Effector memory CD4-positive, alpha-beta T cell (primary cell): Measurements from ENCODE around the gene RBM7.
A peak's percentile ranks its signal among the peaks of the same experiment; 100 is the strongest.

Source experiments
- DNase-seq, 3 donors: peaks; one replicate each; pipeline ENCODE4 v3.0.0-alpha.2; 2020
- H3K27ac ChIP-seq: 2 replicates; pipeline ENCODE4 v1.7.0; 2013; ENCODE audit warnings: mild to moderate bottlenecking, low read length, moderate library complexity; ENCODE audit not compliant: insufficient read depth, poor library complexity, severe bottlenecking
- H3K27me3 ChIP-seq: replicated peaks from 2 replicates; pipeline ENCODE4 v1.7.0; 2013; ENCODE audit warnings: mild to moderate bottlenecking, low read length; ENCODE audit not compliant: insufficient read depth, control insufficient read depth, poor library complexity, severe bottlenecking
- H3K36me3 ChIP-seq: 2 replicates; pipeline ENCODE4 v1.7.0; 2013; ENCODE audit warnings: mild to moderate bottlenecking, low read length, moderate library complexity; ENCODE audit not compliant: control insufficient read depth, insufficient read depth
- H3K4me1 ChIP-seq: 2 replicates; pipeline ENCODE4 v1.7.0; 2013; ENCODE audit warnings: low read length, mild to moderate bottlenecking; ENCODE audit not compliant: control insufficient read depth, insufficient read depth, poor library complexity, severe bottlenecking
- H3K4me3 ChIP-seq: 2 replicates; pipeline ENCODE4 v1.7.0; 2013; ENCODE audit warnings: low read length, low read depth, mild to moderate bottlenecking; ENCODE audit not compliant: insufficient read depth, poor library complexity, severe bottlenecking
- H3K9me3 ChIP-seq: 2 replicates; pipeline ENCODE4 v1.7.0; 2013; ENCODE audit warnings: mild to moderate bottlenecking, low read length, moderate library complexity; ENCODE audit not compliant: control insufficient read depth
- total RNA-seq, 3 donors: gene quantifications; one replicate each; lab custom pipeline; 2026; lab: John Stamatoyannopoulos, UW

The RBM7 gene, protein sequence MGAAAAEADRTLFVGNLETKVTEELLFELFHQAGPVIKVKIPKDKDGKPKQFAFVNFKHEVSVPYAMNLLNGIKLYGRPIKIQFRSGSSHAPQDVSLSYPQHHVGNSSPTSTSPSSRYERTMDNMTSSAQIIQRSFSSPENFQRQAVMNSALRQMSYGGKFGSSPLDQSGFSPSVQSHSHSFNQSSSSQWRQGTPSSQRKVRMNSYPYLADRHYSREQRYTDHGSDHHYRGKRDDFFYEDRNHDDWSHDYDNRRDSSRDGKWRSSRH
- 37.6 to 53.1 (median 37.9) reads per million in 3 donors for total RNA-seq

DNA sequence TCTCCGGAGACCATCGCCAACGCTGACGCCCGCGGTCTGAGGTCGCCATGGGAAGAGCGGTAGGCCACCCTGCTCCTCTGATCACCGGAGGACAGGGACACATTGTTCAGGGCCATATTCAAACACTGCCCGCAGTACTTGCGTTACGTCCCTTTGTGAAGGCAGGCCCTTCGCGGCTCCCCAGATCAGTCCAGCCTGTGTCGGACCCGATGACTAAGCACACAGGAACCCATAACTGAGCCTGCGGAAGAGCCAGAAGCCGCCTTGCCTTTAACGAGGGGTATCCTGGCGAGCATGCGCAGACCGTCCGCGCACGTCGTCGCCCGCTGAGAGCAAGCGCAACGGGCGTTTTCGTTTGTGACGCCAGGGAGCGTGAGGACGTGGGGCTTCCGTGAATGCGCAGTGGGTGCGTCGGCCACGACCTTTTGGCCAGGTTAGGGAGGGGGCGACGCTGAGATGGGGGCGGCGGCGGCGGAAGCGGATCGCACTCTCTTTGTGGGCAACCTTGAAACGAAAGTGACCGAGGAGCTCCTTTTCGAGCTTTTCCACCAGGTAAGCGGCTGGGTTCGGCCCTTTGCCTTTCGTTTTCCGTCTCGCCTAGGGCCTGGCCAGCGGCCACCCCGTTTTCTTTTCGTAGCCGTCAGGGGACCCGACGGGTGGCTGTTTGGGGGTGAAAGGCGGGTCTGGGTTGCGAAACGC, at the start of gene RBM7, which contains the start of gene C11orf71:
Gene RBM7 (plus strand): TSS at position 451 of the 699 bp plus-strand sequence. CDS start 6 bp downstream, at position 457.
Gene C11orf71 (minus strand): TSS at position 296 of the 699 bp plus-strand sequence. CDS start 180 bp downstream, at position 116.
- DNase-seq: peak; percentile 96 to 98 (median 97)
- Histone ChIP-seq H3K4me1 (peaks cover 13% of the 10 kb centered on the region), H3K9me3 (no peaks in the 10 kb centered on the region), H3K27me3 (no peaks in the 10 kb centered on the region), H3K4me3 (peak within 1 kb of the TSS; percentile 80), H3K36me3 (peaks cover 15% of the 10 kb centered on the region), H3K27ac (peak within 1 kb of the TSS; percentile 97)

DNA sequence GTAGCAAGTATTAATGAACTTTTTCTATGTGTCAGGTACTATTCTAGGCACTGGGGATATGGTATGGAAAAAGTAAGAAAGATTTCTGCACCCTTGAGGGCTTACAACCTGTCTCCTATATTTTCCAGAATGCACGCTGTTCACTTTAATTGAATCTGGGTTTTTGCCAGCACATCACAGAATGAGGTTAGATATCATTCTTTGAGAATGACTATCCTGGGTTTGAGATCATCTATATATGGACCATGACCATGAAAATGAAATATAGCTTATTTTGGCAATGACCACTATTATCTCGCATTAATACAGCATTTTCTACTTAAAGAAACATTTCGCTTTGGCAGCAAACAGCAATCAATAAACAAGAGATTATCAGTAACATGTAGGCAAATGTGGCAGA, 47.0 kb upstream of the RBM7 start:
- H3K9me3 ChIP-seq: no peaks in the 10 kb centered on the region
- H3K36me3 ChIP-seq: no peaks in the 10 kb centered on the region
- no peak overlapping the region for H3K4me3 ChIP-seq
- no peaks in the 10 kb centered on the region for H3K27me3 ChIP-seq
- no peak overlapping the region for H3K27ac ChIP-seq
- DNase-seq: no peak
- no peaks in the 10 kb centered on the region for H3K4me1 ChIP-seq

DNA sequence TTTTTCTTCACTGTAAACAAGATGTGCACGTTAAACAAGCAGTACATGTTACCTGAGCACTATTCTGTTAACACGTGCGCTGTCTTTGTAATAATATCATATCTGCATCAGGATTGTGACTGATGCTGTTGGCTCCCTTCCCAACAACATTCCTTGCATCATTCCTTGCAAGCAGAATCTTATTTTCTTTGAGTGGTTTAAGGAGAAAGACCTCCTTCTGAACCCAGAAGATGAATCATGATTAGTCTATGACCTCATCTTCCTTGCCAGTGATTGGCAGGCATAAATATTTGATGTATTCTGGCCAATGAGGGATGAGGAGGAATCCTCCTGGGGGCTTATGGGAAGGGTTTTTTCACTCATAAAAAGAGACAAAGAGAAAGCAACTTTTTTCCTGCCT, 46.4 kb upstream of the RBM7 start:
- H3K4me3 ChIP-seq: no peak overlapping the region

DNA sequence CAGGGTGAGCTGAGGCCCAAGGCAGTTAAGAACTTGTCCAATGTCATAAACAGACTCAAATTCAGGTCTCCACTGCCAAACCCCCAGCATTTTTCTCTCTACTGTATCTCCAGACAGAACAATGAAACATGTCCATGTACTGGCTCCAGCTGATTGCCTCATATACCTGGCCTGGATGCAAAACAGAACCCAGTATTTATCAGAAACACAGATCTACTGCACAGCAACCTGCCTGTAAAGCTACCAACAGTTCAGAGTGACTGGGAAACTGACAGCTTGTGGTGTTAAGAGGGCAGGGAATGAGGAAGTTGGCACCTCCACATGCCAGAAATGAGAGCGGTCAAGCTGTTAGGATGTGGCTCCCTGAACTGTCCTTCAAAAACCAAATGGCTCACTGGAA, 41.8 kb upstream of the RBM7 start:
- DNase-seq: no peak
- Histone ChIP-seq H3K9me3 (no peaks in the 10 kb centered on the region), H3K4me3 (no peak overlapping the region), H3K4me1 (no peaks in the 10 kb centered on the region), H3K27me3 (no peaks in the 10 kb centered on the region), H3K27ac (no peak overlapping the region), H3K36me3 (no peaks in the 10 kb centered on the region)

More for the DNA sequence above, 46.4 kb upstream of the RBM7 start:
- Histone ChIP-seq H3K4me1 (no peaks in the 10 kb centered on the region), H3K36me3 (no peaks in the 10 kb centered on the region), H3K27me3 (no peaks in the 10 kb centered on the region), H3K27ac (no peak overlapping the region), H3K9me3 (no peaks in the 10 kb centered on the region)
- no peak for DNase-seq

DNA sequence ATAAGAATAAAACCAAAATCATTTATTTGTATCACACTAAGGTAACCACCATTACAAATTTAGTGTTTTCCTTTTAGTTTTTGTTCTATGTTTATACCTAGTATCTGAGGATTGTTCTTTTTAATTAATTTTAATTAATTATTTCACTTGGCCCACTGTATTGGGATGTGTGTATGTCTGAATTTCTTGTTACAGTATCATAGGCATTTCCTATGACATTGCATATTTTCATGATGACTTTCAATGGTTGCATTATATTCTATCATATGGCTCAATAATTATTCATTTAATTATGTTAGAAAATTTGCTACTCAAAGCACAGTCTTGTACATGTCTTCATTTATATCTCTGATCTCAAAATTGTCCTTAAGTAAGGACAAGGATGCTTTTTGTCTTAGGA, 41.1 kb upstream of the RBM7 start:
- DNase-seq: no peak

DNA sequence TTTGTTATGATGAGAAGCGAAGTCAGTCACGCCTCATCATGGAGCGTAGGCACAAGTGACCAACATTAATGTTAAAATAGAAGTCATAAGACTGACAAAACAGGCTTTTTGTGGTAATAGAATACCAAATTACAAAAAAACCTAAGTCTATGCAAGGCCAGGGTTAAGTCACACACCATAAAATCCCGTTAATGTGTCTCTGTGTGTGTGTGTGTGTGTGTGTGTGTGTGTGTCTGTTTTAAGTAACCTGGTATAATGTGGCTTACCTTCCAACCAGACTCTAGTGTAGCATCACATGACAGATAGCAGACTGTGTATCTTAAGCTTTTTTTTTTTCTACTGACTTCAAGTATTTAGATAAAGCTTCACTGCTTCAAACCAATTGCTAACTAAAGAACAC, 38.1 kb upstream of the RBM7 start:
- Histone ChIP-seq H3K4me3 (no peak overlapping the region), H3K4me1 (no peaks in the 10 kb centered on the region), H3K27me3 (no peaks in the 10 kb centered on the region), H3K9me3 (no peaks in the 10 kb centered on the region), H3K27ac (no peak overlapping the region), H3K36me3 (no peaks in the 10 kb centered on the region)
- DNase-seq: no peak

More for the DNA sequence above, 41.1 kb upstream of the RBM7 start:
- H3K36me3 ChIP-seq: no peaks in the 10 kb centered on the region
- no peaks in the 10 kb centered on the region for H3K27me3 ChIP-seq
- no peaks in the 10 kb centered on the region for H3K9me3 ChIP-seq
- no peak overlapping the region for H3K4me3 ChIP-seq
- no peaks in the 10 kb centered on the region for H3K4me1 ChIP-seq
- no peak overlapping the region for H3K27ac ChIP-seq

DNA sequence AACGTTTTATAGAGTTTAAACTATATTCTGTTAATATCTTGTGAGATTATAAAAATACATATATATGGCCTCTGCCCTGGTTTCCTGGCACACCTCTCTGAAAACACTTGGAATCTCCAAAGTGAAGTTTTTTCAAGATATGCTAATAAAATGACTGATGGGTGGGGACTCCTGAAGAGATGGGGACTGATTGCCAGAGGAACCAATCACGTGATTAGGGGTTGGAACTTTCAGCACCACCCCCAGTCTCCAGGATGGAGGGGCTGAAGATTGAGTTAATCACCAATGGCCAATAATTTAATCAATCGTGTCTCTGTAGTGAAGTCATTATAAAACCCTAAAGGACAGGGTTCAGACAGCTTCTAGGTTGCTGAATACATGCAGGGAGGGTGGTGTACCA, 37.5 kb upstream of the RBM7 start:
- no peak for DNase-seq
- H3K36me3 ChIP-seq: no peaks in the 10 kb centered on the region

DNA sequence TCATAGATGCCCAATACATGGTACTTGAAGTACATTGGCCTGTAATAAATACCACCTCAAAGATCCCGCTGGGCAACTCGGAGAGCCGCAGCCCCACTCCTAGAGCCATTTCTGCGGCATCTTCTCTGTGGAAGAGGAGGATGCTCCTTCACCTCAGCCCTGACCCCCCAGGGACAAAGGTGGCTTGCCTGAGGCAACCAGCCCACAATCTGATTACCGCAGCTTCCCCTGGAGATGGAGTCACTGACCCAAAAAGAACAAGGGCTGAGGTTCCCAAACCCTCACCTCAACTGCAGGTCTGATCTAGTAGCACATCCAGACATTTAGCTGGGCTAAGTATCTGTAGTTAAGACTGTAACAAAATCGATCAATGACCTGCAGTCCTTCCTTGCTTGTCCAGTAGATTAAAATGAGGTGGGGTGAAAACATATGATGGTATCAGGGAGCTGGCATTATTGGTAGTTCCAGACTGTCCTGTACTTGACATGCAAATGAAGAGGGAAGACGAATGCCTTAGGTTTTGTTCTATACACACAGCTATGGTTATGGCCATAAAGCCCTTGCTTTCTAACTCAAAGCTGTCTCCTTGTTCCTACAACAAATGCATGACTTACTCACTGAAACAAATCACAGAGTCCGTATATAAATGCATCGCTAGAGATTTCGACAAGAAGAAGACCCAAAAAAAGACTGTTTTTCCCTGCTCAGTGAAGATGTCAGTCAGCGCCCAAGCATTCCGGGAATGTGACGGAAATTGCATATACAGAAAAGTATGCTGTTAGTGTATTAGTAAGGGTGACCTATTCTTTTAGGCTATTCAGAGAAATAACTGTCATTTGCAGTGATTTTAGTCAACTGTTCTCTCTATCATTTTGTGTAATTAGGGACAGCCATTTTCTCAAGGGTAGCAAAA, 33.9 kb upstream of the RBM7 start:
- Histone ChIP-seq H3K27me3 (no peaks in the 10 kb centered on the region), H3K4me3 (no peak overlapping the region), H3K36me3 (no peaks in the 10 kb centered on the region), H3K4me1 (no peaks in the 10 kb centered on the region), H3K27ac (no peak overlapping the region), H3K9me3 (no peaks in the 10 kb centered on the region)
- no peak for DNase-seq

More for the DNA sequence above, 37.5 kb upstream of the RBM7 start:
- no peak overlapping the region for H3K4me3 ChIP-seq
- no peak overlapping the region for H3K27ac ChIP-seq
- H3K27me3 ChIP-seq: no peaks in the 10 kb centered on the region
- no peaks in the 10 kb centered on the region for H3K4me1 ChIP-seq
- no peaks in the 10 kb centered on the region for H3K9me3 ChIP-seq

DNA sequence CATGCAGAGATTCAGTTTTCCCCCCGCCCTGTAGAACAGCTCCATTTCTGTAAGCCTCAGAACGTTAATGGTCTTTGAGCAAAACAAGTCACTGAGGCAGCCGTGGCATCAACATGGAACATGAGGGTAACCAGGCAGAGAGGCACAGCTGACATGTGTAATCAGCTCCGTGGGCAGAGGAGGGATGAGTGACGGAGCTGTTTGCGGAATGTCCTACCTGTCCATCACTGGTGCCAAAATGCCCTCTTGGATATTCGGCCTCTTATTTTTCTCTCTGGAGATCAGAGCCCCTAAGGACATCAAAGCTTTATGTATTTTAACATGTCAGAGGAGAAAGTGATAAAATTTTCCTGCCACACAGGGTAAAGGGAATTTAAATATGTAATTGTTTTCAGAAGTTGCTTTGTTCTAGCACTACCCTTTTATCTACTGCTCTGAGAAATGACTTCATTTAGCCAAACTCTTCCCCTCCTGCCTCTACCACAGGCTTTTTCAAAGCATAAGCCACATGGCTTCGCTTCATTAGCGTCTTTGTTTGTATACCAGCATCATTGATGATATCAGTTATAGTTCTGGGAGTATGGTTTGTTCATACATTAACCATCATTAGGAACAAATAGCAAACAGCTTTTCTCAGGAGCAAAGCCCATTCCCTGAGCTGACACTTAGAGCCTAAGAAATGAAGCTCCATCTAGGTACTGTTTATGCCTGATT, 33.1 kb upstream of the RBM7 start:
- H3K27ac ChIP-seq: no peak overlapping the region
- H3K4me3 ChIP-seq: no peak overlapping the region
- H3K27me3 ChIP-seq: no peaks in the 10 kb centered on the region
- H3K36me3 ChIP-seq: no peaks in the 10 kb centered on the region
- no peak for DNase-seq
- no peaks in the 10 kb centered on the region for H3K4me1 ChIP-seq
- H3K9me3 ChIP-seq: no peaks in the 10 kb centered on the region
